ENCODE results near the gene PDCD1. TPM values are rescaled to one million over a fixed set of nuclear protein-coding genes. Genes with fewer than 3 reads are reported as not detected.

The PDCD1 gene
- total and polyA plus RNA-seq, 2 of the 8 experiments (the other 6 are each of a cell fraction or from before 2014, with no cell fraction given), result 0.48 to 1.1 TPM

DNA sequence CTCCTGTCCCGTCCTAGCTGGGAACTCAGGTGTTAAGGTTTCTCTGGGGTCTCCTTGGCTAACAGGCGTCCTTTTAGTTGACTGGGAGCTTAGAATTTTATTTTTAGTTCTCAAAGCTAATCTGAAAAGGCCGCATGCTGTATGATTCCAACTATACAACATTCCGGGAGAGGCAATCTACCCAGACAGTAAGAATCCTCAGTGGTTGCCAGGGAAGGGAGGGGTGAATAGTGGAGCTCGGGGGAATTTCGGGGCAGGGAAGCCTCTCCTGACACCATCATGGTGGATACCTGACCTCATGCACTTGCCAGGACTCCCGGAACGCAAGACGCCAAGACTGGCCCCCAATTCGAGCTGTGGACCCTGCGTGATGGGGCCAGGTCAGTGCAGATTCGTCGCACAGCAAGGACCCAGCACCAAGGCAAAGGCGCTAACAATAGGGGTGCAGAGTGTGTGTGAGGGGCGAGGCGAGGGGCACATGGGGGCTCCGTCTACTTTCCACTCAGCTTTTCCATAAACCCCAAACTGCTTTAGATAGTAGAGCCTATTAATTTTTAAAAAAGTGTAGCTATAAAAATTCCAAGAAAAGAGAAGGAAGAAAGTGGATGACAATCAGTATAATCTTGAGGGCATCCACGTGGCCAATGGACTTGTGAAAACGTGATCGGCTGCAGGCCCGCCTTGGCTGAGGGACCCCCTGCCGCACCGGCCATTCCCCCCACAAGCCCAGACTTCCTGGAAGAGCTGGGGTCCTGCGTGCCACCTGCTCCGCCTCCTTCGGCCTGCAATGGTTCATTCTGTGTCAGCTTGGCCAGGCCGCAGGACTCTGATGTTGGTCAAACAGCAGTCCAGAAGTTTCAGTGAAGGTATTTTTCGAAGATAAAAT, 17.3 kb downstream of the PDCD1 start (continued):
- TF ChIP-seq, protein P1, sequence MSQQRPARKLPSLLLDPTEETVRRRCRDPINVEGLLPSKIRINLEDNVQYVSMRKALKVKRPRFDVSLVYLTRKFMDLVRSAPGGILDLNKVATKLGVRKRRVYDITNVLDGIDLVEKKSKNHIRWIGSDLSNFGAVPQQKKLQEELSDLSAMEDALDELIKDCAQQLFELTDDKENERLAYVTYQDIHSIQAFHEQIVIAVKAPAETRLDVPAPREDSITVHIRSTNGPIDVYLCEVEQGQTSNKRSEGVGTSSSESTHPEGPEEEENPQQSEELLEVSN (IDR thresholded peaks at IDR 0.05), result no peak
- TF ChIP-seq NANOG (IDR thresholded peaks at IDR 0.05; ENCODE audit: insufficient read depth, low read depth, low read length, poor library complexity, severe bottlenecking), result no peak
- no peak for TF ChIP-seq RBBP5 (IDR thresholded peaks at IDR 0.05; ENCODE audit: borderline replicate concordance, low read depth, low read length)
- TF ChIP-seq SUZ12 (IDR thresholded peaks at IDR 0.05; ENCODE audit: low read length), result no peak
- TF ChIP-seq SRF (IDR thresholded peaks at IDR 0.05; ENCODE audit: low read depth, low read length), result no peak
- TF ChIP-seq HDAC6 (IDR thresholded peaks at IDR 0.05; ENCODE audit: low read depth, low read length), result no peak
- no peak for TF ChIP-seq TEAD4 (IDR thresholded peaks at IDR 0.05; ENCODE audit: low read depth, low read length)

Measured in H1 (cell line).